CD14-positive monocyte (primary cell): ENCODE measurements around the gene PDHA1. TPM values are rescaled to one million over a fixed set of nuclear protein-coding genes. Genes with fewer than 3 reads are reported as not detected.
A peak's percentile ranks its signal among the peaks of the same experiment; 100 is the strongest.

Experiments used
- DNase-seq, 3 donors: peaks; one replicate each; pipeline ENCODE4 v3.0.0-alpha.2; 2011 to 2022
- H2AFZ ChIP-seq: 2 replicates; pipeline ENCODE4 v1.6.0; 2012; ENCODE audit warnings: mild to moderate bottlenecking, low read depth, low read length, inconsistent platforms; ENCODE audit not compliant: insufficient read depth, poor library complexity, severe bottlenecking
- H3K27ac ChIP-seq, 2 donors: 1 replicate in 1 of 2; 2 replicates in 1 of 2; pipeline ENCODE4 v1.5.1; 2012 to 2013; ENCODE audit warnings: low read length in 2 of 2, control low read depth in 1 of 2, inconsistent platforms in 1 of 2, low read depth in 1 of 2, mild to moderate bottlenecking in 1 of 2
- H3K27me3 ChIP-seq, 2 donors: one replicate each; pipeline versions ENCODE4 v1.6.0 to v1.6.1; 2011 to 2013; ENCODE audit warnings: low read length in 2 of 2; ENCODE audit not compliant: control insufficient read depth in 2 of 2, insufficient read depth in 2 of 2
- H3K36me3 ChIP-seq, 2 donors: replicated peaks in 1 of 2; 1 replicate in 1 of 2; 2 replicates in 1 of 2; pipeline versions ENCODE4 v1.5.1 to v1.6.1; 2012 to 2013; ENCODE audit warnings: low read length in 2 of 2, control low read depth in 1 of 2, inconsistent platforms in 1 of 2, mild to moderate bottlenecking in 1 of 2; ENCODE audit not compliant: insufficient read depth in 2 of 2, control insufficient read depth in 1 of 2
- H3K4me1 ChIP-seq, 2 donors: 1 replicate in 1 of 2; 2 replicates in 1 of 2; pipeline versions ENCODE4 v1.5.1 to v1.6.1; 2012 to 2013; ENCODE audit warnings: low read length in 2 of 2, control low read depth in 1 of 2, inconsistent platforms in 1 of 2, mild to moderate bottlenecking in 1 of 2, moderate library complexity in 1 of 2; ENCODE audit not compliant: insufficient read depth in 2 of 2, control insufficient read depth in 1 of 2
- H3K4me2 ChIP-seq: replicated peaks from 2 replicates; pipeline ENCODE3; 2012; ENCODE audit warnings: low read length, moderate library complexity, mild to moderate bottlenecking; ENCODE audit not compliant: poor library complexity, severe bottlenecking; ENCODE audit errors: extremely low read depth
- H3K4me3 ChIP-seq, 3 experiments: fragments of 200-600 bp in 1 of 3; sonication (generic) in 1 of 3; replicated peaks in 1 of 3; 1 replicate in 2 of 3; 2 replicates in 1 of 3; pipeline ENCODE4 v1.5.1; 2011 to 2013; ENCODE audit warnings: low read length in 3 of 3, mild to moderate bottlenecking in 3 of 3, control low read depth in 2 of 3, low read depth in 2 of 3, inconsistent platforms in 1 of 3, moderate library complexity in 1 of 3
- H3K79me2 ChIP-seq: 2 replicates; pipeline ENCODE4 v1.6.0; 2012; ENCODE audit warnings: mild to moderate bottlenecking, control low read depth, inconsistent platforms, low read length, moderate library complexity; ENCODE audit not compliant: insufficient read depth
- H3K9ac ChIP-seq: 2 replicates; pipeline ENCODE4 v1.6.0; 2017; ENCODE audit warnings: low read length, mild to moderate bottlenecking; ENCODE audit not compliant: insufficient read depth, poor library complexity, severe bottlenecking
- H3K9me3 ChIP-seq, 2 donors: replicated peaks in 1 of 2; 1 replicate in 1 of 2; 2 replicates in 1 of 2; pipeline versions ENCODE4 v1.5.1 to v1.6.1; 2012 to 2013; ENCODE audit warnings: low read length in 2 of 2, control low read depth in 1 of 2; ENCODE audit not compliant: control insufficient read depth in 1 of 2, insufficient read depth in 1 of 2
- H4K20me1 ChIP-seq: 2 replicates; pipeline ENCODE4 v1.6.0; 2012; ENCODE audit warnings: mild to moderate bottlenecking, low read length, control low read depth, moderate library complexity; ENCODE audit not compliant: insufficient read depth
- H3K27ac Mint-ChIP-seq, 7 donors: one replicate each; pipeline ENCODE4 v1.8.0; 2020; ENCODE audit warnings: mild to moderate bottlenecking in 7 of 7, mixed read lengths in 7 of 7, moderate library complexity in 6 of 7, inconsistent platforms in 2 of 7
- H3K27me3 Mint-ChIP-seq, 3 donors: one replicate each; pipeline ENCODE4 v1.8.0; 2021 to 2022; ENCODE audit warnings: low read depth in 3 of 3, mild to moderate bottlenecking in 3 of 3, mixed read lengths in 3 of 3, moderate library complexity in 3 of 3, inconsistent platforms in 1 of 3
- H3K36me3 Mint-ChIP-seq, 2 donors: one replicate each; pipeline ENCODE4 v1.8.0; 2020; ENCODE audit warnings: mixed read lengths in 2 of 2, inconsistent platforms in 1 of 2, mild to moderate bottlenecking in 1 of 2
- H3K4me1 Mint-ChIP-seq: one replicate; pipeline ENCODE4 v1.8.0; 2020; ENCODE audit warnings: mild to moderate bottlenecking, mixed read lengths
- H3K4me3 Mint-ChIP-seq, 2 donors: one replicate each; pipeline ENCODE4 v1.8.0; 2020; ENCODE audit warnings: mild to moderate bottlenecking in 2 of 2, mixed read lengths in 2 of 2, moderate library complexity in 1 of 2
- H3K9me3 Mint-ChIP-seq, 7 donors: one replicate each; pipeline ENCODE4 v1.8.0; 2020 to 2022; ENCODE audit warnings: mixed read lengths in 7 of 7, mild to moderate bottlenecking in 6 of 7, moderate library complexity in 6 of 7, inconsistent platforms in 2 of 7
- WGBS: methylation state at CpG from one replicate; pipeline ENCODE4 v1.1.5; 2013; ENCODE audit warnings: missing lambda C conversion rate; ENCODE audit not compliant: insufficient coverage; 5-methylcytosine and 5-hydroxymethylcytosine counted together
- intact Hi-C, 2 donors: fragments of 100-400 bp; cut with micrococcal nuclease; formaldehyde crosslinking; loops; one replicate each; pipeline versions ENCODE4 v1.15.0 to v1.15.1; 2023
- polyA plus RNA-seq, 3 donors: library from polyadenylated mRNA; depleted of rRNA in 1 of 3; unstranded in 2 of 3; stranded (reverse) in 1 of 3; fragments of 300-500 nt in 2 of 3; fragments of >200 nt in 1 of 3; fragmentation: Illumina TruSeq in 2 of 3; gene quantifications; 1 replicate in 2 of 3; 2 replicates in 1 of 3; pipeline ENCODE4 v1.2.3, GENCODE V29; 2012 to 2021
- TF ChIP-seq, protein P1 (sequence below): fragments of 200-600 bp; IDR thresholded peaks from one replicate; pipeline ENCODE4 v1.8.0; 2022; ENCODE audit warnings: antibody characterized with exemption, mild to moderate bottlenecking

Gene PDHA1
- polyA plus RNA-seq, 3 donors, result 56.0 to 76.3 (median 74.8) TPM

GRCh38 chrX:19382555-19383145 lies 38.9 kb downstream of the PDHA1 start:
- Histone ChIP-seq H3K27me3 (no peaks in the 10 kb centered on the region), H3K36me3 (no peaks in the 10 kb centered on the region), H3K4me1 (peaks cover 7 to 10% of the 10 kb centered on the region in 2 donors), H3K9me3 (peaks cover 0 to 3% of the 10 kb centered on the region in 2 donors), H3K4me2 (peak overlapping the region; percentile 20), H3K79me2 (no peaks in the 10 kb centered on the region), H3K9ac (no peak overlapping the region), H4K20me1 (no peaks in the 10 kb centered on the region), H2AFZ (peak overlapping the region; percentile 8), H3K27ac (no peak overlapping the region), H3K4me3 (peak overlapping the region in 1 of 3 experiments; percentile 14)
- Mint-ChIP-seq H3K27ac (peak overlapping the region in 2 of 7 donors; percentile 20 to 41), H3K9me3 (peaks cover 0 to 19% (median 6%) of the 10 kb centered on the region in 7 donors), H3K27me3 (peaks cover 1 to 7% (median 4%) of the 10 kb centered on the region in 3 donors), H3K36me3 (no peaks in the 10 kb centered on the region), H3K4me3 (peak overlapping the region in 1 of 2 donors; percentile 42), H3K4me1 (peaks cover 8% of the 10 kb centered on the region)
- 0% methylated on average over 3 of the region's 16 CpGs for WGBS
- intact Hi-C loops, result no loop called here
- TF ChIP-seq, protein P1, sequence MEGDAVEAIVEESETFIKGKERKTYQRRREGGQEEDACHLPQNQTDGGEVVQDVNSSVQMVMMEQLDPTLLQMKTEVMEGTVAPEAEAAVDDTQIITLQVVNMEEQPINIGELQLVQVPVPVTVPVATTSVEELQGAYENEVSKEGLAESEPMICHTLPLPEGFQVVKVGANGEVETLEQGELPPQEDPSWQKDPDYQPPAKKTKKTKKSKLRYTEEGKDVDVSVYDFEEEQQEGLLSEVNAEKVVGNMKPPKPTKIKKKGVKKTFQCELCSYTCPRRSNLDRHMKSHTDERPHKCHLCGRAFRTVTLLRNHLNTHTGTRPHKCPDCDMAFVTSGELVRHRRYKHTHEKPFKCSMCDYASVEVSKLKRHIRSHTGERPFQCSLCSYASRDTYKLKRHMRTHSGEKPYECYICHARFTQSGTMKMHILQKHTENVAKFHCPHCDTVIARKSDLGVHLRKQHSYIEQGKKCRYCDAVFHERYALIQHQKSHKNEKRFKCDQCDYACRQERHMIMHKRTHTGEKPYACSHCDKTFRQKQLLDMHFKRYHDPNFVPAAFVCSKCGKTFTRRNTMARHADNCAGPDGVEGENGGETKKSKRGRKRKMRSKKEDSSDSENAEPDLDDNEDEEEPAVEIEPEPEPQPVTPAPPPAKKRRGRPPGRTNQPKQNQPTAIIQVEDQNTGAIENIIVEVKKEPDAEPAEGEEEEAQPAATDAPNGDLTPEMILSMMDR, result peak; percentile 36
- DNase-seq, result peak; percentile 36 to 76 (median 52)

DNA sequence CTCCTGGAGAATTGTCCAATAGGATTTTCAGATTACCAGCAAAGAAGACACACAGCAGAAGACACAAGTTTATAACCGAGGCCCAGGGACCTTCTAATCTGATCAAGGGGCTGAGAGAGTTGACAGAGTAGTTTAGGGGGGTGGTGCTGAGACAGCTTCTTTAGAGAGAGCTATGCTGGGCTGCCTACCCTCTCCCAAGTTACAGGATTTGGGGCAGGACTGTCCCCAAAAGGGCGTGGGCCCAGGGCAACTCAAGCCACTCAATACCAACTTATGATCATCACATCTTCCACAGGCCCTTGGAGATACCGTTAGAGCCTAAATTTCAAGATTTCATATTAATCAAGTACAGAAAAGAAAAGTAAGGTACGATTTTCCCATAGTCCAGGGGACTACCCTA lies 43.0 kb downstream of the PDHA1 start:
- H3K36me3 Mint-ChIP-seq, result no peaks in the 10 kb centered on the region
- peaks cover 7 to 10% of the 10 kb centered on the region in 2 donors for H3K4me1 ChIP-seq
- TF ChIP-seq, protein P1, result no peak
- H3K9me3 Mint-ChIP-seq, result peaks cover 0 to 8% (median 0%) of the 10 kb centered on the region in 7 donors
- H3K4me3 ChIP-seq, result no peak overlapping the region
- no CpG with 5 or more reads among the region's 4 CpGs for WGBS
- intact Hi-C loops, result no loop called here
- H3K36me3 ChIP-seq, result no peaks in the 10 kb centered on the region
- H3K4me2 ChIP-seq, result no peak overlapping the region
- peak overlapping the region in 1 of 7 donors; percentile 18 for H3K27ac Mint-ChIP-seq
- H3K9ac ChIP-seq, result no peak overlapping the region
- peaks cover 0 to 3% of the 10 kb centered on the region in 2 donors for H3K9me3 ChIP-seq
- H3K79me2 ChIP-seq, result no peaks in the 10 kb centered on the region
- no peak overlapping the region for H3K27ac ChIP-seq
- H3K4me1 Mint-ChIP-seq, result peaks cover 8% of the 10 kb centered on the region
- H3K27me3 ChIP-seq, result no peaks in the 10 kb centered on the region
- no peak for DNase-seq
- peaks cover 1 to 6% (median 1%) of the 10 kb centered on the region in 3 donors for H3K27me3 Mint-ChIP-seq
- no peak overlapping the region for H2AFZ ChIP-seq
- no peak overlapping the region for H3K4me3 Mint-ChIP-seq
- no peaks in the 10 kb centered on the region for H4K20me1 ChIP-seq
